Stomach (tissue), 9 donors: ENCODE results near the gene NTM. TPM values are rescaled to one million over a fixed set of nuclear protein-coding genes. Genes with fewer than 3 reads are reported as not detected.

ENCODE experiments used
- DNase-seq, 2 donors: peaks; one replicate each; pipeline versions ENCODE4 v3.0.0 to v3.0.0-alpha.2; 2013 to 2019
- H3K27ac ChIP-seq, 5 donors: fragments of 200-600 bp in 4 of 5; sonication (generic) in 4 of 5; one replicate each; pipeline ENCODE4 v1.5.1; 2013 to 2019; ENCODE audit warnings: mild to moderate bottlenecking in 1 of 5, moderate library complexity in 1 of 5
- H3K27me3 ChIP-seq, 3 donors: fragments of 200-600 bp; sonication (generic); one replicate each; pipeline ENCODE4 v1.5.1; 2017 to 2019; ENCODE audit warnings: mixed run types in 1 of 3
- H3K36me3 ChIP-seq, 4 donors: fragments of 200-600 bp; sonication (generic); 1 replicate in 3 of 4; 2 replicates in 1 of 4; pipeline ENCODE4 v1.5.1; 2016 to 2019
- H3K4me1 ChIP-seq, 4 donors: fragments of 200-600 bp; sonication (generic); one replicate each; pipeline ENCODE4 v1.5.1; 2016 to 2019
- H3K4me3 ChIP-seq, 4 donors: fragments of 200-600 bp; sonication (generic) in 3 of 4; one replicate each; pipeline ENCODE4 v1.5.1; 2016 to 2019; ENCODE audit warnings: mild to moderate bottlenecking in 1 of 4
- H3K9me3 ChIP-seq, 4 donors: fragments of 200-600 bp; sonication (generic); one replicate each; pipeline ENCODE4 v1.5.1; 2016 to 2019
- CTCF ChIP-seq, 7 experiments: fragments of 450-650 bp in 4 of 7; fragments of 200-600 bp in 3 of 7; sonication (generic) in 3 of 7; IDR thresholded peaks; one replicate each; pipeline ENCODE4 v1.5.1; 2016 to 2019; ENCODE audit warnings: antibody characterized with exemption in 7 of 7, control low read depth in 2 of 7, mild to moderate bottlenecking in 1 of 7
- EP300 ChIP-seq: sonication (generic); formaldehyde crosslinking; IDR thresholded peaks from one replicate; pipeline ENCODE4 v1.6.1; 2017; ENCODE audit warnings: antibody characterized with exemption
- POLR2A ChIP-seq, 4 donors: fragments of 450-650 bp; IDR thresholded peaks; one replicate each; pipeline ENCODE4 v1.6.1; 2016; ENCODE audit warnings: antibody characterized with exemption in 4 of 4, control low read depth in 2 of 4, mild to moderate bottlenecking in 1 of 4, moderate library complexity in 1 of 4
- POLR2AphosphoS5 ChIP-seq, 3 donors: sonication (generic); formaldehyde crosslinking; IDR thresholded peaks; one replicate each; pipeline ENCODE4 v1.6.1; 2016; ENCODE audit warnings: antibody characterized with exemption in 3 of 3
- WGBS, 5 donors: extraction: QIAGEN DNeasy Blood & Tissue Kit in 3 of 5; methylation state at CpG; one replicate each; pipeline versions ENCODE4 v1.1.5 to v1.1.7; 2013 to 2018; 5-methylcytosine and 5-hydroxymethylcytosine counted together
- intact Hi-C: fragments of 100-400 bp; cut with DNase I; formaldehyde crosslinking; loops from one replicate; pipeline ENCODE4 v1.15.1; 2023; ENCODE audit warnings: low total_unique reads
- polyA plus RNA-seq, 3 donors: library from polyadenylated mRNA; stranded (reverse); fragments of 200-250 nt; gene quantifications; one replicate each; pipeline ENCODE4 v1.2.3, GENCODE V29; 2013
- total RNA-seq, 5 donors: library from RNA; depleted of rRNA; stranded (reverse); fragments of >200 nt; gene quantifications; one replicate each; pipeline versions ENCODE4 v1.1.0 to v1.2.3, GENCODE V29; 2014 to 2016
- donor health status: healthy with polysubstance abuse.
- donor health status: Bipolar disorder and iron deficiency.
- donor health status: healthy.

Gene NTM
- total and polyA plus RNA-seq, 8 donors: 0.50 to 8.4 (median 1.3) TPM; not detected in 3

- no peak for TF ChIP-seq POLR2A (IDR thresholded peaks at IDR 0.05)
- TF ChIP-seq CTCF (IDR thresholded peaks at IDR 0.05): no peak
- no peak for TF ChIP-seq POLR2AphosphoS5 (IDR thresholded peaks at IDR 0.05)
- TF ChIP-seq EP300: no peak
These were observed 960.1 kb downstream of the NTM start for GRCh38 chr11:132330515-132330914.

GRCh38 chr11:132332521-132332920 lies 962.1 kb downstream of the NTM start:
- H3K36me3 ChIP-seq: no peaks in the 10 kb centered on the region
- DNase-seq: no peak
- H3K9me3 ChIP-seq: no peaks in the 10 kb centered on the region
- no peak overlapping the region for H3K4me3 ChIP-seq
- TF ChIP-seq POLR2A (IDR thresholded peaks at IDR 0.05): no peak
- TF ChIP-seq POLR2AphosphoS5 (IDR thresholded peaks at IDR 0.05): no peak
- no peak for TF ChIP-seq EP300
- no peak for TF ChIP-seq CTCF (IDR thresholded peaks at IDR 0.05)
- WGBS, 5 donors: 58 to 71% (median 64%) methylated on average over 9 of the region's 9 CpGs
- no peaks in the 10 kb centered on the region for H3K27me3 ChIP-seq
- H3K4me1 ChIP-seq: no peaks in the 10 kb centered on the region
- intact Hi-C loops: no loop called here
- no peak overlapping the region for H3K27ac ChIP-seq

More at GRCh38 chr11:132330515-132330914, 960.1 kb downstream of the NTM start:
- H3K4me3 ChIP-seq: no peak overlapping the region
- no peaks in the 10 kb centered on the region for H3K9me3 ChIP-seq
- H3K27me3 ChIP-seq: no peaks in the 10 kb centered on the region
- intact Hi-C loops: no loop called here
- WGBS, 5 donors: 78 to 81% (median 79%) methylated on average over 7 of the region's 7 CpGs
- no peaks in the 10 kb centered on the region for H3K36me3 ChIP-seq
- no peak overlapping the region for H3K27ac ChIP-seq
- H3K4me1 ChIP-seq: no peaks in the 10 kb centered on the region
- DNase-seq: no peak

- H3K4me1 ChIP-seq: no peaks in the 10 kb centered on the region
- intact Hi-C loops: no loop called here
- WGBS, 5 donors: 91 to 96% (median 92%) methylated on average over 15 of the region's 15 CpGs
- no peak overlapping the region for H3K27ac ChIP-seq
- TF ChIP-seq POLR2A (IDR thresholded peaks at IDR 0.05) (no peak), CTCF (IDR thresholded peaks at IDR 0.05) (no peak), POLR2AphosphoS5 (IDR thresholded peaks at IDR 0.05) (no peak), EP300 (no peak)
- no peak for DNase-seq
- no peaks in the 10 kb centered on the region for H3K27me3 ChIP-seq
- no peaks in the 10 kb centered on the region for H3K9me3 ChIP-seq
- no peaks in the 10 kb centered on the region for H3K36me3 ChIP-seq
- no peak overlapping the region for H3K4me3 ChIP-seq
These were observed 964.4 kb downstream of the NTM start for GRCh38 chr11:132334769-132335280.

- intact Hi-C loops: no loop called here
- Histone ChIP-seq H3K36me3 (no peaks in the 10 kb centered on the region), H3K27ac (no peak overlapping the region), H3K9me3 (no peaks in the 10 kb centered on the region), H3K4me3 (no peak overlapping the region), H3K4me1 (no peaks in the 10 kb centered on the region), H3K27me3 (no peaks in the 10 kb centered on the region)
- no peak for TF ChIP-seq EP300
- TF ChIP-seq POLR2A (IDR thresholded peaks at IDR 0.05): no peak
- TF ChIP-seq CTCF (IDR thresholded peaks at IDR 0.05): no peak
- TF ChIP-seq POLR2AphosphoS5 (IDR thresholded peaks at IDR 0.05): no peak
- 83 to 90% (median 89%) methylated on average over 14 of the region's 14 CpGs for WGBS, 5 donors
- DNase-seq: no peak
These were observed 964.9 kb downstream of the NTM start for GRCh38 chr11:132335311-132335710.
